Fibroblast of the aortic adventitia (primary cell): ENCODE results near the gene LRRC49. TPM values are rescaled to one million over a fixed set of nuclear protein-coding genes. Genes with fewer than 3 reads are reported as not detected.
"Not testable (repeated sequence)": the region's sequence is repeated elsewhere in the genome, so short reads cannot be mapped to it uniquely, and the experiment has no call there.

Experiments used
- DNase-seq: peaks from one replicate; pipeline ENCODE4 v3.0.0-alpha.2; 2010; ENCODE audit warnings: low read depth
- H3K4me3 ChIP-seq: 2 replicates; pipeline ENCODE4 v1.5.1; 2011; ENCODE audit warnings: low read depth, mild to moderate bottlenecking, control low read depth, low read length, moderate library complexity
- CTCF ChIP-seq: IDR thresholded peaks from 2 replicates; pipeline ENCODE4 v1.5.1; 2011; ENCODE audit warnings: mild to moderate bottlenecking, low read length, control low read depth, inconsistent platforms; ENCODE audit not compliant: insufficient read depth
- total RNA-seq: library from RNA; depleted of rRNA; stranded (reverse); fragments of >200 nt; gene quantifications from 2 replicates; pipeline ENCODE4 v1.2.3, GENCODE V29; 2012; ENCODE audit warnings: low replicate concordance

Gene LRRC49
- total RNA-seq, 1 donor = 25.2 TPM

GRCh38 chr15:70923311-70924080 lies 30.9 kb downstream of the LRRC49 start:
- H3K4me3 ChIP-seq = no peak overlapping the region
- DNase-seq = peak; percentile 51

GRCh38 chr15:70926914-70927313 lies 34.3 kb downstream of the LRRC49 start:
- DNase-seq, H3K4me3 ChIP-seq: not testable (repeated sequence)

More at GRCh38 chr15:70923311-70924080, 30.9 kb downstream of the LRRC49 start:
- TF ChIP-seq CTCF = no peak

- no peak for DNase-seq
- no peak for TF ChIP-seq CTCF
- no peak overlapping the region for H3K4me3 ChIP-seq
Measured at GRCh38 chr15:70931821-70932220, 39.2 kb downstream of the LRRC49 start.

- H3K4me3 ChIP-seq = no peak overlapping the region
- no peak for DNase-seq
- TF ChIP-seq CTCF = no peak
Measured at GRCh38 chr15:70932397-70932796, 39.8 kb downstream of the LRRC49 start.

GRCh38 chr15:70933411-70933810 lies 40.8 kb downstream of the LRRC49 start:
- no peak for TF ChIP-seq CTCF
- DNase-seq = no peak

GRCh38 chr15:70935631-70936030 lies 43.0 kb downstream of the LRRC49 start:
- no peak for TF ChIP-seq CTCF
- no peak for DNase-seq
- H3K4me3 ChIP-seq = no peak overlapping the region

More at GRCh38 chr15:70933411-70933810, 40.8 kb downstream of the LRRC49 start:
- no peak overlapping the region for H3K4me3 ChIP-seq

- no peak for DNase-seq
- H3K4me3 ChIP-seq = no peak overlapping the region
Measured at GRCh38 chr15:70936326-70936725, 43.7 kb downstream of the LRRC49 start.

GRCh38 chr15:70943285-70943684 lies 50.7 kb downstream of the LRRC49 start:
- not testable (repeated sequence) for DNase-seq, H3K4me3 ChIP-seq

More at GRCh38 chr15:70936326-70936725, 43.7 kb downstream of the LRRC49 start:
- TF ChIP-seq CTCF = no peak
